GM19463 (cell line): ENCODE measurements around the gene DIO3.

Source experiments
- ATAC-seq: cut with Tn5 transposase; IDR thresholded peaks from one replicate; pipeline ENCODE4 v1.9.1; 2021; ENCODE audit warnings: mild to moderate bottlenecking, moderate library complexity; ENCODE audit not compliant: unreplicated experiment

Gene DIO3

DNA sequence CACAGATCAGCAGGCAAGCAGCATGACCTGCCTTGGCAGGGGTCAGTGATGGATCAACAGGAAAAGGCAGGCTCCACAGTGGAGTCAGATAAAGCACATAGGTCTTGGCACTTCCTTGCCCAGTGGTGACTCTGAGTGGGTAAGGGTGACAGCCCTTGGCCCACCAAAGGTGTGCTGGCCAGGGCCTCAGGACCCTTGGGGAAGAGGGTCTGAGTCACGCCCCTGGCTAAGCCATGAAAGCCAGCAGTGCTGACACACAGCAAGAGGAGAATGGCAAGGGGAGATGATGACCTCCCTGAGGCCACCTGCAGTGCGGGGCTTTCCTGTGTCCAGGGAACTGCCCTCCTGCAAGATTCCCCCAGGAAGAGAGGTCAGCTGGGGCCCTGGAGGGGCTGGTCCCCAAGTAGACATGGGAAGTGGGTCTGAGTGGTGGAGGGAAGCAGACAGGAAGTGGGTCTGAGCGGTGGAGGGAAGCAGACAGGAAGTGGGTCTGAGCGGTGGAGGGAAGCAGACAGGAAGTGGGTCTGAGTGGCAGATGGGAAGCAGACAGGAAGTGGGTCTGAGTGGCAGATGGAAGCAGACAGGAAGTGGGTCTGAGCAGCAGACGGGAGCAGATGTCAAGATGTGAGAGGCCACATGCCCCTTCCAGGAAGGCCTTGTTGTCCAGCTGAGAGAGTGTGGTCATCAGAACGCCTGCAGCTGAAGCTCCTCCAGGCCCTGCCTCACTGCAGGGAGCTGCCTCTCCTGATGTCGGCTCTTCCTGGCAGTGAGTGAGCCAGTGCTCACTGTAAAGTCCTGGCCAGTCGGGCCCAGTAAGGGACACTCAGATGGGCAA, 34.8 kb downstream of the DIO3 start:
- no peak for ATAC-seq

DNA sequence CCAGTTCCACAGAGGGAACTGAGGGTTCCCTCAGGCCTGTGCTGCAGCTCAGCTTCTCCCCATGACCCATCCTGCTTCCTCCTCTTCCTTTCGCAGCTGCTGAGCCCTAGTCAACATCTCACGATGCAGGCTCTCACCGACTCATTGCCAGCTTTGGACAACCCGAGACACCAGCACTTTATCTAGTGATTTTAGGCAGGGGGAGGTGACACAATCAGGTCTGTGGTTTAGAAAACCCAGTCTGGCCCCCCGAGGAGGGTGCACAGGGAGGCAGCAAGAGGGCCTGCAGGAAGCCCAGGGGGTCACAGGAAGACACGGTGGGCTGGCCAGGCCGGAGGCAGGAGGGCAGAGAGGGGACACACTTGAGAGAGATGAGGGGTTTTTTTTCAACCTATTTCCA, 35.4 kb downstream of the DIO3 start:
- no peak for ATAC-seq

DNA sequence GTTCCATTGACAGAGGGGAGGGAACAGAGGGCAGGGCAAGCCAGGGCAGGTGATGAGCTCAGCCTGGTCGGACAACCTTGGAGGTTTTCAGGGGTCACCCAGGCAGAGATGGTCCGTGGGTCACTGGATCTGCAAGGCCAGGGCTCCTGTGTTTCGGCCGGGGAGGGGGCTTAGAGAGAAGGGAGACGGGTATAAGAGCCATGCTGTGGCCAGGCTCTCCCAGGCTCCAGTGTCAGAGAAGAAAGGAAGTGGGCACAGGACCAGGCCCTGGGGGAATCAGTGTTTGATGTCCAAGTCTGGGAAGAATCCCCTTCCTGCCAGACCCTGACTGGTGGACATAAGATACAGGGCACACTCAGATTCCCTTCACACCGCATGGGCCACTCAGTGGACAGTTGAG, 36.9 kb downstream of the DIO3 start:
- no peak for ATAC-seq

- no peak for ATAC-seq
These were observed 37.4 kb downstream of the DIO3 start for GRCh38 chr14:101598571-101599233.

- no peak for ATAC-seq
These were observed 38.1 kb downstream of the DIO3 start for GRCh38 chr14:101599234-101599885.

DNA sequence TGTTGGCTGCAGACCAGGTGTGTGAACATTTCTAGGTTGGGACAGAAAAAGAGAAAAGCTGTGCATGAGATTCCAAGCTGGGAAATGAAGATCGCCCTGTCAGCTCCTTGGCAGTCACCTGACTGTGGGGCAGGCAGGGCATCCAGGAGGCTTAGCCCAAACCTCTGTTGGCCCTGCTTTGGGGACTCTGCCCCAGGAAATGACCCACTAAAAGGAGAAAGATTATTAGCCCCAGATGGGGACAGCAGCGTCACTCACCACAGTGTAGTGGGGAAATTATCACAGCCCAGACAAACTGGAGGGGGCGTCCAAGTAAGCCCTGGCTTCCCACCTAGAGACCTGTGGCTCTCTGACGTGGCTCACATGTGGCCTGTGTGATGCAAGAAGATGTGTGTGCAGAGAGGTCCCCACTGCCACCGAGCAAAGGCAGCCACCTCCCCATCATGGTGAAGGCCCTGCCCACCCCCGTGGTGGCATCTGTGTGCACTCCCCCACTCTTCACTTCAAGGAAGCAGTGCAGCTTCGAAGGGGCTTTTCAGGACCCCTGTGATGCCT, 39.1 kb downstream of the DIO3 start:
- no peak for ATAC-seq

- ATAC-seq, result no peak
These were observed 39.8 kb downstream of the DIO3 start for GRCh38 chr14:101600891-101601605.

GRCh38 chr14:101601606-101602465, 40.5 kb downstream of the DIO3 start:
- ATAC-seq, result no peak

DNA sequence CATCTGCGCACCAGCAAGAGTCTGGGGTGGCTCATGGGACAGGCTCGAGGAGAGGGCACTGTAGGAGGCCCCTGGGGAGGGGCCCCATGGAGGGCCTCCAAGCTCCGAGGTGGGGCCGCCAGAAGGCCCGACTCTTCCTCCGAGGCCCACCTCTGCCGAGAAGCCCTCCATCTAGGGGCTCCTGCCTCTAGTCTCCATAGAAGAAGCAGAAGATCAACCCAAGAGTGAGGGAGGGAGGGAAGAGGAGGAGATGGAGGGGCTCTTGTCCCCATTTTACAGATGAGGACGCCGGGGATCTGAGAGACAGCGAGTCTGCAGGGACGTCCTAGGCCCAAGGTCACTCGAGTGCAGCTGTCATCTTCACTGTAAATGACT, 41.2 kb downstream of the DIO3 start:
- no peak for ATAC-seq

DNA sequence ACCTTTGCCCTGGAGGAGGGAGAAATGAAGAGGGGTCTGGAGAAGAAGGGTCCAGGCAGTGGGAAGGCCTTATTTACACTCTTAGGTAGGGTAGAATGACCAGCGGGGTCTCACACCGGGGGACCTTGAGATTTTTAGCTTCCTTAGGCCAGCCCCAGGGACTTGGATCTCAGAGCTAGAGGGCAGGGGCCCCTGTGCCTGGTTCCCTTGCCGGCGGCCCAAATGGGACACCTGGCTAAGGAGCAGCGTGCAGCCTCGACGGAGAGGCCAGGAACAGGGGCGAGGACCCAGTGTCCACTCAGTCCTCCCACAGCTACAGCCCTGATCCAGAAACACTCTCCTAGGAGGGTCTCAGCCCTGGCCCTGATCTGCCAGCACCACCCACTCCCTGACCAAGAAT, 41.8 kb downstream of the DIO3 start:
- no peak for ATAC-seq

GRCh38 chr14:101604228-101604934, 43.1 kb downstream of the DIO3 start:
- ATAC-seq, result no peak

DNA sequence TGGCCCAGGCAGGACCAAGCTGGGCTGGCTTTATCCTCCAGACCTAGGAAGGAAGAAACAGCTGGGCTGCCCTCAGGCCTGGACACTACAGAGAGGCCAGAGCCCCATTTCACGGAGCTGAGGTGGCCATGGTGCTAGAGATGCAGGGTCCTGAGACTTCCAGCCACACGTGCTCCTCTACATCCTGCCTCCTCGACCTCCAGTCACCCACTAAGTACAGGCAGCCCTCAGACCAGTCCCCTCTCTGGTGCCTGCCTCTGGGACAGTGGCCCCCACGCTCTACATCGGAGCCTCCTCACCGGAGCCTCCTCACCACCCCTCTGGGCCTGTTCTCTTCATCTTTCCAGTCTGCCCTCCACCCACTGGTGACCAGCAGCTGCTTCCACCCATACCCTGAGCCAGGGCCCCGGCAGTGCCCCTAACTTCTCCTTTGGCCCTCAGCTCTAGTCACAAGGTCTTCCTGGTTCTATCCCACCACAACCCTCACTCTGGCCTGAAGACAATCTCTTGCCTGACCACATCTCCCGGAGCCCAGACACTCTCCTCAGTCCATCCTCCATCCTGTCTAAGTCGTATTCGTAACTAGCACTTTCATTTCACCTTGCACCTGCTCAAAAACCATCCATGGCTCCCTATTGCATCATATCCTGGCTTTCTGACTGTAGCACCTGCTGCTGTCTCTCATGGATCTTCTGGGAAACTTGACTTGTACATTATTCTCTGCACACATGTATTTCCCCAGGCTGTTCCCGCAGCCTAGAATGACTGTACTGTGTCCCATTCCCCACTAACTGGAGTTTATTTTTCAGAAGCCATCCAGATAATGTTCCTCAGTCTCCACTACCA, 43.9 kb downstream of the DIO3 start:
- no peak for ATAC-seq

- no peak for ATAC-seq
These were observed 44.5 kb downstream of the DIO3 start for GRCh38 chr14:101605836-101606235.
